Adrenal gland (tissue), 12 donors: ENCODE data around the gene MCM3AP. TPM values are rescaled to one million over a fixed set of nuclear protein-coding genes. Genes with fewer than 3 reads are reported as not detected.

Source experiments
- DNase-seq, 7 donors: peaks; one replicate each; pipeline ENCODE4 v3.0.0-alpha.2; 2019 to 2020
- H3K27ac ChIP-seq, 5 donors: fragments of 200-600 bp; sonication (generic) in 4 of 5; 1 replicate in 3 of 5; 2 replicates in 2 of 5; pipeline versions ENCODE4 v1.5.1 to v1.8.0; 2016 to 2020; ENCODE audit warnings: mild to moderate bottlenecking in 1 of 5
- H3K27me3 ChIP-seq: fragments of 200-600 bp; 2 replicates; pipeline ENCODE4 v1.8.0; 2021
- H3K36me3 ChIP-seq, 2 donors: fragments of 200-600 bp; replicated peaks in 1 of 2; 1 replicate in 1 of 2; 2 replicates in 1 of 2; pipeline versions ENCODE4 v1.5.1 to v1.8.0; 2018 to 2022
- H3K4me1 ChIP-seq, 2 donors: fragments of 200-600 bp; replicated peaks in 1 of 2; 1 replicate in 1 of 2; 2 replicates in 1 of 2; pipeline versions ENCODE4 v1.5.1 to v1.8.0; 2018 to 2021
- H3K4me3 ChIP-seq, 4 donors: fragments of 200-600 bp; sonication (generic) in 3 of 4; one replicate each; pipeline ENCODE4 v1.5.1; 2016 to 2018
- H3K9me3 ChIP-seq, 3 donors: fragments of 200-600 bp; sonication (generic) in 1 of 3; replicated peaks in 1 of 3; 1 replicate in 2 of 3; 2 replicates in 1 of 3; pipeline versions ENCODE4 v1.5.1 to v1.8.0; 2016 to 2021
- POLR2A ChIP-seq, 2 donors: fragments of 450-650 bp; IDR thresholded peaks; one replicate each; pipeline ENCODE4 v1.6.1; 2017; ENCODE audit warnings: antibody characterized with exemption in 2 of 2, mild to moderate bottlenecking in 2 of 2, moderate library complexity in 1 of 2
- WGBS, 4 donors: extraction: QIAGEN DNeasy Blood & Tissue Kit in 2 of 4; methylation state at CpG; one replicate each; pipeline versions ENCODE4 v1.1.5 to v1.1.7; 2013 to 2017; 5-methylcytosine and 5-hydroxymethylcytosine counted together
- intact Hi-C, 2 donors: fragments of 100-400 bp; cut with DNase I; formaldehyde crosslinking; loops; one replicate each; pipeline versions ENCODE4 v1.14.1 to v1.15.0; 2022 to 2023
- polyA plus RNA-seq, 3 donors: library from polyadenylated mRNA; stranded (reverse); fragments of 200-250 nt in 2 of 3; fragments of 350-450 nt in 1 of 3; fragmentation: Illumina TruSeq in 1 of 3; extraction: RNeasy Lipid Tissue Mini Kit (QIAGEN cat#74804) in 1 of 3; gene quantifications; one replicate each; pipeline ENCODE4 v1.2.3, GENCODE V29; 2013 to 2014
- total RNA-seq, 9 donors: library from RNA; depleted of rRNA in 4 of 9; stranded (reverse); fragments of >200 nt in 4 of 9; fragments of 120-200 nt in 1 of 9; fragmentation: NEBNext Ultra II Directional in 1 of 9; extraction: Animal tissue kit (Norgen Biotek cat#: 25700) in 1 of 9; gene quantifications; one replicate each; pipeline versions ENCODE4 v1.1.0 to v1.2.4, GENCODE V29; 2013 to 2023
- TF ChIP-seq, protein P1 (sequence below), 6 experiments: fragments of 450-650 bp in 4 of 6; fragments of 200-600 bp in 2 of 6; sonication (generic) in 1 of 6; IDR thresholded peaks; 1 replicate in 5 of 6; 2 replicates in 1 of 6; pipeline versions ENCODE4 v1.5.1 to v1.8.0; 2016 to 2021; ENCODE audit warnings: antibody characterized with exemption in 6 of 6, mild to moderate bottlenecking in 2 of 6, moderate library complexity in 1 of 6
- donor health status: healthy with polysubstance abuse.
- donor health status: Bipolar disorder and iron deficiency.
- donor health status: DM: yes; HTN: yes; CAD: no.
- donor health status: DM: no; HTN: no; CAD: no.
- donor health status: DM: no; HTN: no; CAD: no.
- donor health status: DM: yes; HTN: yes; CAD: no.

Gene MCM3AP
- total and polyA plus RNA-seq, 12 donors = 34.8 to 89.4 (median 70.1) TPM

DNA sequence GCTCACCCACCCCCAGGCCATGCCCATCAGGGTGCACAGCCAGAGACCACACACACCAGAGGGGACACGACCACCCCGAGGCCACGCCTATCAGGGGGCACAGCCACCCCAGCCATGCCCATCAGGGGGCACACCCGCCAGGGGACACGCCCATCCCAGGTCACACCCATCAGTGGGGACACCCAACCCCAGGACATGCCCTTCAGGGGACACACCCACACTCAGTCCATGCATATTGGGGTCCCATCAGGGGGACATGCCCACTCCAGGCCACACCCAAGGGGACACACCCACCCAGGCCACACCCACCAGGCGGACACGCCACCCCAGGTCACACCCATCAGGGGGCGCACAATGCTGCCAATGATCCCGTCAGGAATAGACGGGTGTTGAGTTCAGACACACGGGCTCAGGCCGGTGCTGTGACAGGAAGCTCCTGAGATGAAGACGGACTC, 20.7 kb downstream of the MCM3AP start:
- Histone ChIP-seq H3K9me3 (no peaks in the 10 kb centered on the region), H3K4me1 (no peaks in the 10 kb centered on the region), H3K27ac (no peak overlapping the region), H3K36me3 (peaks cover 0 to 92% of the 10 kb centered on the region in 2 donors), H3K27me3 (no peaks in the 10 kb centered on the region), H3K4me3 (no peak overlapping the region)
- TF ChIP-seq POLR2A (IDR thresholded peaks at IDR 0.05) = no peak
- TF ChIP-seq, protein P1, sequence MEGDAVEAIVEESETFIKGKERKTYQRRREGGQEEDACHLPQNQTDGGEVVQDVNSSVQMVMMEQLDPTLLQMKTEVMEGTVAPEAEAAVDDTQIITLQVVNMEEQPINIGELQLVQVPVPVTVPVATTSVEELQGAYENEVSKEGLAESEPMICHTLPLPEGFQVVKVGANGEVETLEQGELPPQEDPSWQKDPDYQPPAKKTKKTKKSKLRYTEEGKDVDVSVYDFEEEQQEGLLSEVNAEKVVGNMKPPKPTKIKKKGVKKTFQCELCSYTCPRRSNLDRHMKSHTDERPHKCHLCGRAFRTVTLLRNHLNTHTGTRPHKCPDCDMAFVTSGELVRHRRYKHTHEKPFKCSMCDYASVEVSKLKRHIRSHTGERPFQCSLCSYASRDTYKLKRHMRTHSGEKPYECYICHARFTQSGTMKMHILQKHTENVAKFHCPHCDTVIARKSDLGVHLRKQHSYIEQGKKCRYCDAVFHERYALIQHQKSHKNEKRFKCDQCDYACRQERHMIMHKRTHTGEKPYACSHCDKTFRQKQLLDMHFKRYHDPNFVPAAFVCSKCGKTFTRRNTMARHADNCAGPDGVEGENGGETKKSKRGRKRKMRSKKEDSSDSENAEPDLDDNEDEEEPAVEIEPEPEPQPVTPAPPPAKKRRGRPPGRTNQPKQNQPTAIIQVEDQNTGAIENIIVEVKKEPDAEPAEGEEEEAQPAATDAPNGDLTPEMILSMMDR (IDR thresholded peaks at IDR 0.05) = no peak
- 80 to 95% (median 90%) methylated on average over 4 to 13 of the region's 13 CpGs for WGBS, 4 donors
- no peak for DNase-seq
- intact Hi-C loops = no loop called here

DNA sequence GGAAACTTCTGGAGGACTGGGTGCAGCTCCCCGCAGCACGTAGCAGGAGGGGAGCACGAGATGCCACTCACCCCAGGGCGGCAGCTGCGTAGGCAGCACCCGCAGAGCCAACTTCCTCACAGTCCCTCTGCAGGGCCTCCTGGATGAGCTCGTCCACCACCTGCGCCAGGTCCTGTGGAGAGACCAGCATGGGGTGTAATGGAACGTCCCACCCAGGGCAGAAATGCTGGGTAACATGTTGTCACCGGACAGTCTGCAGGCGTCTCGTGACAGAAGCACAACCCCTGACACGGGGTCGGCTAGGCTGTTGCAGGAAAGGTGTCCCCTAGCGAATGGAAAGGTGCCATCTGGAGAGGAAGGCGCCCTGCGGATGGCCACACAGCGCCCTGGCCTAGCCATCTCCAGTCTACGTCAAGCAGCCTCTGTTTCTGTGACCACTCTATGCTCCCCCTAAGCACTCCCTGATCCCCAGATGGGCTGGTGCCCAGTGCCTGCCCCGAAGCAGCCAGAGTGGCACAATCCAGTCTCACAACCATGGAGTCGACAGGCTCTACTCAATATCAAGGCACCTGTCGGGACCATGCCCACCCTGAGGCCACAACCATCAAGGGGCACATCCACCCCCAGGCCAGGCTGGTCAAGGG, 21.2 kb downstream of the MCM3AP start:
- intact Hi-C loops = no loop called here

DNA sequence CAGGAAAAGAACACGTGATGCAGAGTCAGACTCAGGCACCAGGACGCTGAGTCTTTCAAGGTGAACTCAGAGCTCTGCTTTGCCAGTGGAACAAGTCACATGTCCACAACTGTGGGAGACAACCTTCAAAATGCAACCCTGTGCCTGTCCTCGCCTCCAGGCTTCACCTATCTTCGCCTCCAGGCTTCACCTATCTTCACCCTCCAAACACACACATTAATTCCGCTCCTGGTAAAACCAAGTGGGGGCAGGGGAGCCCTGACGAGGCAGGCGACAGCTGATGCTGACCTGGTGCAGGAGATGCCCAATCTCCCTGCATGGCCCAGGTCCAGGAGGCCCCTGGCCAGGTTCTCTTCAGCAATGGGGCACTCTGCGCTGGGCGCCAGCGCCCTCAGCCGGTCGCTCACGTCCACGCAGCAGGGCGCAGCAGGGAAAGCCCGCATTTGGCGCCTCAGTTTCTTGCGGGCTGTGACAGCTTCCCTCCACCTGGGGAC, 28.9 kb downstream of the MCM3AP start:
- Histone ChIP-seq H3K4me3 (no peak overlapping the region), H3K9me3 (no peaks in the 10 kb centered on the region), H3K36me3 (peaks cover 0 to 97% of the 10 kb centered on the region in 2 donors), H3K27me3 (no peaks in the 10 kb centered on the region), H3K4me1 (no peaks in the 10 kb centered on the region), H3K27ac (peak overlapping the region in 2 of 5 donors; percentile 64 to 79)
- intact Hi-C loops = loop anchor here in 1 of 2 donors (10.0 kb wide), 1 partner anchor 112 kb away; no protein-coding TSS in a partner anchor
- DNase-seq = peak; percentile 61 to 80 (median 74)
- 35 to 85% (median 63%) methylated on average over 16 to 18 of the region's 18 CpGs for WGBS, 4 donors
- TF ChIP-seq POLR2A (IDR thresholded peaks at IDR 0.05) = no peak
- TF ChIP-seq, protein P1 (IDR thresholded peaks at IDR 0.05) = peak; percentile 28 to 66 (median 54)

More for the DNA sequence above, 21.2 kb downstream of the MCM3AP start:
- no peak for DNase-seq
- Histone ChIP-seq H3K36me3 (peaks cover 0 to 92% of the 10 kb centered on the region in 2 donors), H3K27ac (no peak overlapping the region), H3K27me3 (no peaks in the 10 kb centered on the region), H3K4me3 (no peak overlapping the region), H3K4me1 (no peaks in the 10 kb centered on the region), H3K9me3 (no peaks in the 10 kb centered on the region)
- 94 to 98% (median 95%) methylated on average over 16 to 22 of the region's 22 CpGs for WGBS, 4 donors
- TF ChIP-seq, protein P1 (IDR thresholded peaks at IDR 0.05) = no peak
- no peak for TF ChIP-seq POLR2A (IDR thresholded peaks at IDR 0.05)

DNA sequence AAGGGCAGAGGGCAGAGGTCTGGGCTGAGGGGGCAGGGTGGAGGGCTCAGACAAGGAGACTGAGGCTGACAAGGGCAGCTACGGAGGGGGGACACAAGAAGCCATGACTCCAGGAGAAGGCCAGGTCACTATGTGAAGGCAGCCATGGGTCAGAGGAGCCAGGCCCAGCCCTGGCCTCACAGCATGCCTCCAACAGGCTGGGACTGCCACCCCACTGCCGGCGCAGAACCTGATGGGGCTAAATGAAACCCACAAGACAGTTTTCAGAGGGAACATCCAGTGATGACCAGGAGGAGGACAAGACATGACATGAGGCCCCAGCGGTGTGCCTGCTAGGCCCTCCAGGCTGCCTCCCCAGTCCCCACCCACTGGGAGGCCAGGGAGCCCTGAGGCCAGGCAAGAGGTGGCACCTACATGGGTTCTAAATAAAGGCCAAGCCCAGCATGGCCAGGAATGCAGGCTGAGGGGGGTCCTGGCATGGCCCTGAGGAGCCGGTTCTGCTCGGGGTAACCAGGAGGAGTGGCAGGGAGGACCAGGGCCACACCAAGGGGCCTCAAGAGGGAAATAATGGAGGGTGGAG, 29.6 kb downstream of the MCM3AP start:
- Histone ChIP-seq H3K36me3 (peaks cover 0 to 97% of the 10 kb centered on the region in 2 donors), H3K27ac (peak overlapping the region in 2 of 5 donors; percentile 64 to 79), H3K4me3 (no peak overlapping the region), H3K9me3 (no peaks in the 10 kb centered on the region), H3K27me3 (no peaks in the 10 kb centered on the region), H3K4me1 (no peaks in the 10 kb centered on the region)
- TF ChIP-seq, protein P1 (IDR thresholded peaks at IDR 0.05) = no peak
- no peak for TF ChIP-seq POLR2A (IDR thresholded peaks at IDR 0.05)
- WGBS, 4 donors = 85 to 90% (median 87%) methylated on average over 6 of the region's 6 CpGs
- intact Hi-C loops = loop anchor here in 1 of 2 donors (10.0 kb wide), 1 partner anchor 111 kb away; no protein-coding TSS in a partner anchor
- no peak for DNase-seq
